Measurements from ENCODE around the gene KLK4. TPM values are rescaled to one million over a fixed set of nuclear protein-coding genes. Genes with fewer than 3 reads are reported as not detected.

The KLK4 gene
- total and polyA plus RNA-seq, 2 of the 13 experiments (the other 11 are each of a cell fraction or from before 2014, with no cell fraction given): not detected

DNA sequence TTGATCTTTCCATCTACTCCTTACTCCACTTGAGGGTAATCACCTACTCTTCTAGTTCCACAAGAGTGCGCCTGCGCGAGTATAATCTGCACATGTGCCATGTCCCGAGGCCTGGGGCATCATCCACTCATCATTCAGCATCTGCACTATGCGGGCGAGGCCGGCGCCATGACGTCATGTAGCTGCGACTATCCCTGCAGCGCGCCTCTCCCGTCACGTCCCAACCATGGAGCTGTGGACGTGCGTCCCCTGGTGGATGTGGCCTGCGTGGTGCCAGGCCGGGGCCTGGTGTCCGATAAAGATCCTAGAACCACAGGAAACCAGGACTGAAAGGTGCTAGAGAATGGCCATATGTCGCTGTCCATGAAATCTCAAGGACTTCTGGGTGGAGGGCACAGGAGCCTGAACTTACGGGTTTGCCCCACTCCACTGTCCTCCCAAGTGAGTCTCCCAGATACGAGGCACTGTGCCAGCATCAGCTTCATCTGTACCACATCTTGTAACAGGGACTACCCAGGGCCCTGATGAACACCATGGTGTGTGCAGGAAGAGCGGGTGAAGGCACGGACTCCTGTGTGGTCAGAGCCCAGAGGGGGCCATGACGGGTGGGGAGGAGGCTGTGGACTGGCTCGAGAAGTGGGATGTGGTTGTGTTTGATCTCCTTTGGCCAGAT lies 40.6 kb downstream of the KLK4 start (continued):
- TF ChIP-seq, protein P1, sequence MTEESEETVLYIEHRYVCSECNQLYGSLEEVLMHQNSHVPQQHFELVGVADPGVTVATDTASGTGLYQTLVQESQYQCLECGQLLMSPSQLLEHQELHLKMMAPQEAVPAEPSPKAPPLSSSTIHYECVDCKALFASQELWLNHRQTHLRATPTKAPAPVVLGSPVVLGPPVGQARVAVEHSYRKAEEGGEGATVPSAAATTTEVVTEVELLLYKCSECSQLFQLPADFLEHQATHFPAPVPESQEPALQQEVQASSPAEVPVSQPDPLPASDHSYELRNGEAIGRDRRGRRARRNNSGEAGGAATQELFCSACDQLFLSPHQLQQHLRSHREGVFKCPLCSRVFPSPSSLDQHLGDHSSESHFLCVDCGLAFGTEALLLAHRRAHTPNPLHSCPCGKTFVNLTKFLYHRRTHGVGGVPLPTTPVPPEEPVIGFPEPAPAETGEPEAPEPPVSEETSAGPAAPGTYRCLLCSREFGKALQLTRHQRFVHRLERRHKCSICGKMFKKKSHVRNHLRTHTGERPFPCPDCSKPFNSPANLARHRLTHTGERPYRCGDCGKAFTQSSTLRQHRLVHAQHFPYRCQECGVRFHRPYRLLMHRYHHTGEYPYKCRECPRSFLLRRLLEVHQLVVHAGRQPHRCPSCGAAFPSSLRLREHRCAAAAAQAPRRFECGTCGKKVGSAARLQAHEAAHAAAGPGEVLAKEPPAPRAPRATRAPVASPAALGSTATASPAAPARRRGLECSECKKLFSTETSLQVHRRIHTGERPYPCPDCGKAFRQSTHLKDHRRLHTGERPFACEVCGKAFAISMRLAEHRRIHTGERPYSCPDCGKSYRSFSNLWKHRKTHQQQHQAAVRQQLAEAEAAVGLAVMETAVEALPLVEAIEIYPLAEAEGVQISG (CRISPR knock-in tag; IDR thresholded peaks at IDR 0.05): peak; percentile 60; the same call in 1 of the 2 replicates
- TF ChIP-seq MYC (CRISPR knock-in tag; IDR thresholded peaks at IDR 0.05; ENCODE audit: borderline replicate concordance) (peak; percentile 32; the same call in 1 of the 2 replicates), IRX3 (CRISPR knock-in tag; IDR thresholded peaks at IDR 0.05; ENCODE audit: borderline replicate concordance, low read depth) (no peak), ZNF672 (CRISPR knock-in tag; IDR thresholded peaks at IDR 0.05) (no peak), HCFC1 (IDR thresholded peaks at IDR 0.05; ENCODE audit: low read depth, low read length) (peak; percentile 22; the same call in 1 of the 2 replicates), KAT8 (CRISPR knock-in tag; IDR thresholded peaks at IDR 0.05) (peak; percentile 61; the same call in 1 of the 2 replicates), CAMTA2 (CRISPR knock-in tag; IDR thresholded peaks at IDR 0.05; ENCODE audit: borderline replicate concordance) (no peak), BRD4 (CRISPR knock-in tag; IDR thresholded peaks at IDR 0.05) (no peak), NFIC (IDR thresholded peaks at IDR 0.05; ENCODE audit: low read length) (no peak), ZEB1 (IDR thresholded peaks at IDR 0.05; ENCODE audit: insufficient replicate concordance, low read depth) (no peak)
- TF ChIP-seq, protein P2, sequence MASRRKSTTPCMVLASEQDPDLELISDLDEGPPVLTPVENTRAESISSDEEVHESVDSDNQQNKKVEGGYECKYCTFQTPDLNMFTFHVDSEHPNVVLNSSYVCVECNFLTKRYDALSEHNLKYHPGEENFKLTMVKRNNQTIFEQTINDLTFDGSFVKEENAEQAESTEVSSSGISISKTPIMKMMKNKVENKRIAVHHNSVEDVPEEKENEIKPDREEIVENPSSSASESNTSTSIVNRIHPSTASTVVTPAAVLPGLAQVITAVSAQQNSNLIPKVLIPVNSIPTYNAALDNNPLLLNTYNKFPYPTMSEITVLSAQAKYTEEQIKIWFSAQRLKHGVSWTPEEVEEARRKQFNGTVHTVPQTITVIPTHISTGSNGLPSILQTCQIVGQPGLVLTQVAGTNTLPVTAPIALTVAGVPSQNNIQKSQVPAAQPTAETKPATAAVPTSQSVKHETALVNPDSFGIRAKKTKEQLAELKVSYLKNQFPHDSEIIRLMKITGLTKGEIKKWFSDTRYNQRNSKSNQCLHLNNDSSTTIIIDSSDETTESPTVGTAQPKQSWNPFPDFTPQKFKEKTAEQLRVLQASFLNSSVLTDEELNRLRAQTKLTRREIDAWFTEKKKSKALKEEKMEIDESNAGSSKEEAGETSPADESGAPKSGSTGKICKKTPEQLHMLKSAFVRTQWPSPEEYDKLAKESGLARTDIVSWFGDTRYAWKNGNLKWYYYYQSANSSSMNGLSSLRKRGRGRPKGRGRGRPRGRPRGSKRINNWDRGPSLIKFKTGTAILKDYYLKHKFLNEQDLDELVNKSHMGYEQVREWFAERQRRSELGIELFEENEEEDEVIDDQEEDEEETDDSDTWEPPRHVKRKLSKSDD (CRISPR knock-in tag; IDR thresholded peaks at IDR 0.05; ENCODE audit: low read depth): 0 out of 2 replicates have a peak, but pooled peaks have one; percentile 46
- TF ChIP-seq, protein P3, sequence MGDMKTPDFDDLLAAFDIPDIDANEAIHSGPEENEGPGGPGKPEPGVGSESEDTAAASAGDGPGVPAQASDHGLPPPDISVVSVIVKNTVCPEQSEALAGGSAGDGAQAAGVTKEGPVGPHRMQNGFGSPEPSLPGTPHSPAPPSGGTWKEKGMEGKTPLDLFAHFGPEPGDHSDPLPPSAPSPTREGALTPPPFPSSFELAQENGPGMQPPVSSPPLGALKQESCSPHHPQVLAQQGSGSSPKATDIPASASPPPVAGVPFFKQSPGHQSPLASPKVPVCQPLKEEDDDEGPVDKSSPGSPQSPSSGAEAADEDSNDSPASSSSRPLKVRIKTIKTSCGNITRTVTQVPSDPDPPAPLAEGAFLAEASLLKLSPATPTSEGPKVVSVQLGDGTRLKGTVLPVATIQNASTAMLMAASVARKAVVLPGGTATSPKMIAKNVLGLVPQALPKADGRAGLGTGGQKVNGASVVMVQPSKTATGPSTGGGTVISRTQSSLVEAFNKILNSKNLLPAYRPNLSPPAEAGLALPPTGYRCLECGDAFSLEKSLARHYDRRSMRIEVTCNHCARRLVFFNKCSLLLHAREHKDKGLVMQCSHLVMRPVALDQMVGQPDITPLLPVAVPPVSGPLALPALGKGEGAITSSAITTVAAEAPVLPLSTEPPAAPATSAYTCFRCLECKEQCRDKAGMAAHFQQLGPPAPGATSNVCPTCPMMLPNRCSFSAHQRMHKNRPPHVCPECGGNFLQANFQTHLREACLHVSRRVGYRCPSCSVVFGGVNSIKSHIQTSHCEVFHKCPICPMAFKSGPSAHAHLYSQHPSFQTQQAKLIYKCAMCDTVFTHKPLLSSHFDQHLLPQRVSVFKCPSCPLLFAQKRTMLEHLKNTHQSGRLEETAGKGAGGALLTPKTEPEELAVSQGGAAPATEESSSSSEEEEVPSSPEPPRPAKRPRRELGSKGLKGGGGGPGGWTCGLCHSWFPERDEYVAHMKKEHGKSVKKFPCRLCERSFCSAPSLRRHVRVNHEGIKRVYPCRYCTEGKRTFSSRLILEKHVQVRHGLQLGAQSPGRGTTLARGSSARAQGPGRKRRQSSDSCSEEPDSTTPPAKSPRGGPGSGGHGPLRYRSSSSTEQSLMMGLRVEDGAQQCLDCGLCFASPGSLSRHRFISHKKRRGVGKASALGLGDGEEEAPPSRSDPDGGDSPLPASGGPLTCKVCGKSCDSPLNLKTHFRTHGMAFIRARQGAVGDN (CRISPR knock-in tag; IDR thresholded peaks at IDR 0.05): peak; percentile 37; the same call in 1 of the 2 replicates
